Stimulated activated CD4-positive, alpha-beta T cell treated with anti-CD3 and anti-CD28 coated beads, Interleukin-2, amount 100 ng/mL, for 48 hours (primary cell): ENCODE results near the gene RAPGEF1.
"Not testable (repeated sequence)": the region's sequence is repeated elsewhere in the genome, so short reads cannot be mapped to it uniquely, and the experiment has no call there.

Experiments used
- DNase-seq, 2 donors: peaks; one replicate each; pipeline ENCODE4 v3.0.0-alpha.2; 2020

RAPGEF1 gene

GRCh38 chr9:131666774-131667173 is 73.1 kb downstream of the RAPGEF1 start:
- no peak for DNase-seq

- no peak for DNase-seq
These were observed 73.8 kb downstream of the RAPGEF1 start for GRCh38 chr9:131666029-131666428.

- DNase-seq: no peak
These were observed 76.6 kb downstream of the RAPGEF1 start for GRCh38 chr9:131663288-131663687.

- not testable (repeated sequence) for DNase-seq
These were observed 77.6 kb downstream of the RAPGEF1 start for GRCh38 chr9:131662289-131662621.

GRCh38 chr9:131661568-131662288 is 78.1 kb downstream of the RAPGEF1 start:
- DNase-seq: peak in 1 of 2 donors; percentile 61

- DNase-seq: no peak
These were observed 79.1 kb downstream of the RAPGEF1 start for GRCh38 chr9:131660466-131661405.

- DNase-seq: no peak
These were observed 81.3 kb downstream of the RAPGEF1 start for GRCh38 chr9:131658377-131659129.

GRCh38 chr9:131657940-131658339 is 81.9 kb downstream of the RAPGEF1 start:
- DNase-seq: no peak

GRCh38 chr9:131657456-131657855 is 82.4 kb downstream of the RAPGEF1 start:
- no peak for DNase-seq

GRCh38 chr9:131657037-131657377 is 82.9 kb downstream of the RAPGEF1 start:
- no peak for DNase-seq

GRCh38 chr9:131656356-131657036 is 83.4 kb downstream of the RAPGEF1 start:
- DNase-seq: no peak

- DNase-seq: not testable (repeated sequence)
These were observed 85.5 kb downstream of the RAPGEF1 start for GRCh38 chr9:131654369-131654768.

GRCh38 chr9:131651599-131651998 is 88.3 kb downstream of the RAPGEF1 start:
- DNase-seq: no peak

GRCh38 chr9:131651160-131651559 is 88.7 kb downstream of the RAPGEF1 start:
- no peak for DNase-seq

GRCh38 chr9:131650254-131650653 is 89.6 kb downstream of the RAPGEF1 start:
- no peak for DNase-seq

- no peak for DNase-seq
These were observed 90.2 kb downstream of the RAPGEF1 start for GRCh38 chr9:131649646-131650045.

- DNase-seq: no peak
These were observed 94.6 kb downstream of the RAPGEF1 start for GRCh38 chr9:131645078-131645776.

- DNase-seq: peak in 1 of 2 donors; percentile 58
These were observed 97.3 kb downstream of the RAPGEF1 start for GRCh38 chr9:131642496-131643083.

- no peak for DNase-seq
These were observed 98.0 kb downstream of the RAPGEF1 start for GRCh38 chr9:131641618-131642495.

- no peak for DNase-seq
These were observed 99.3 kb downstream of the RAPGEF1 start for GRCh38 chr9:131640438-131641137.
